ENCODE measurements around the gene CYP8B1. TPM values are rescaled to one million over a fixed set of nuclear protein-coding genes. Genes with fewer than 3 reads are reported as not detected.

CYP8B1 gene
- total RNA-seq, 2 experiments from 2014 or later, result not detected

- peaks cover 28% of the 10 kb centered on the region for H3K27me3 Mint-ChIP-seq (ENCODE audit: low read depth)
- no peak for ATAC-seq
- H3K36me3 Mint-ChIP-seq (ENCODE audit: low read depth), result no peaks in the 10 kb centered on the region
- H3K27ac Mint-ChIP-seq, result no peak overlapping the region
- POLR2A ChIA-PET, result interaction anchor here (0.6 kb wide), 1 partner anchor 111 kb away, joined by 4 read pairs; no protein-coding TSS in a partner anchor
- DNase-seq, result no peak
- CTCF ChIA-PET, result interaction anchor here (0.7 to 3.5 kb wide), 13 partner anchors 10 to 80 kb away, joined by 3 to 39 read pairs (median 6); partner anchors contain the start of gene CCDC13
- peaks cover 13% of the 10 kb centered on the region for H3K4me1 Mint-ChIP-seq (ENCODE audit: low read depth)
- no peaks in the 10 kb centered on the region for H3K9me3 Mint-ChIP-seq (ENCODE audit: insufficient read depth)
- no peak overlapping the region for H3K4me3 Mint-ChIP-seq
Observed at GRCh38 chr3:42829628-42830436, 45.8 kb downstream of the CYP8B1 start.

GRCh38 chr3:42829083-42829627, 46.5 kb downstream of the CYP8B1 start:
- ATAC-seq, result no peak
- no peaks in the 10 kb centered on the region for H3K9me3 Mint-ChIP-seq (ENCODE audit: insufficient read depth)
- no peak for DNase-seq
- ChIA-PET POLR2A (no interaction called here), CTCF (interaction anchor here (0.7 to 1.3 kb wide), 3 partner anchors 45 to 52 kb away, joined by 3 to 5 read pairs (median 4); no protein-coding TSS in a partner anchor)
- H3K27me3 Mint-ChIP-seq (ENCODE audit: low read depth), result peaks cover 28% of the 10 kb centered on the region
- no peak overlapping the region for H3K27ac Mint-ChIP-seq
- peaks cover 13% of the 10 kb centered on the region for H3K4me1 Mint-ChIP-seq (ENCODE audit: low read depth)
- H3K4me3 Mint-ChIP-seq, result no peak overlapping the region
- H3K36me3 Mint-ChIP-seq (ENCODE audit: low read depth), result no peaks in the 10 kb centered on the region

GRCh38 chr3:42827654-42828053, 48.0 kb downstream of the CYP8B1 start:
- peaks cover 28% of the 10 kb centered on the region for H3K27me3 Mint-ChIP-seq (ENCODE audit: low read depth)
- no peaks in the 10 kb centered on the region for H3K36me3 Mint-ChIP-seq (ENCODE audit: low read depth)
- no peaks in the 10 kb centered on the region for H3K9me3 Mint-ChIP-seq (ENCODE audit: insufficient read depth)
- ChIA-PET POLR2A (no interaction called here), CTCF (interaction anchor here (0.6 kb wide), 1 partner anchor 59 kb away, joined by 3 read pairs; no protein-coding TSS in a partner anchor)
- no peak overlapping the region for H3K27ac Mint-ChIP-seq
- ATAC-seq, result no peak
- no peak for DNase-seq
- peaks cover 20% of the 10 kb centered on the region for H3K4me1 Mint-ChIP-seq (ENCODE audit: low read depth)
- no peak overlapping the region for H3K4me3 Mint-ChIP-seq

- peaks cover 20% of the 10 kb centered on the region for H3K4me1 Mint-ChIP-seq (ENCODE audit: low read depth)
- CTCF ChIA-PET, result no interaction called here
- ATAC-seq, result no peak
- H3K9me3 Mint-ChIP-seq (ENCODE audit: insufficient read depth), result no peaks in the 10 kb centered on the region
- H3K4me3 Mint-ChIP-seq, result no peak overlapping the region
- H3K27me3 Mint-ChIP-seq (ENCODE audit: low read depth), result peaks cover 28% of the 10 kb centered on the region
- no peak overlapping the region for H3K27ac Mint-ChIP-seq
- DNase-seq, result no peak
- POLR2A ChIA-PET, result no interaction called here
- H3K36me3 Mint-ChIP-seq (ENCODE audit: low read depth), result no peaks in the 10 kb centered on the region
Observed at GRCh38 chr3:42827023-42827422, 48.7 kb downstream of the CYP8B1 start.

- Mint-ChIP-seq H3K27me3 (ENCODE audit: low read depth) (peaks cover 28% of the 10 kb centered on the region), H3K9me3 (ENCODE audit: insufficient read depth) (no peaks in the 10 kb centered on the region), H3K27ac (no peak overlapping the region), H3K4me3 (no peak overlapping the region), H3K36me3 (ENCODE audit: low read depth) (no peaks in the 10 kb centered on the region), H3K4me1 (ENCODE audit: low read depth) (peaks cover 13% of the 10 kb centered on the region)
- ChIA-PET CTCF (interaction anchor here (0.7 kb wide), 1 partner anchor 1001 kb away, joined by 4 read pairs; no protein-coding TSS in a partner anchor), POLR2A (no interaction called here)
- ATAC-seq (no peak), DNase-seq (no peak)
Observed at GRCh38 chr3:42826141-42826540, 49.5 kb downstream of the CYP8B1 start.

GRCh38 chr3:42823351-42823750, 52.3 kb downstream of the CYP8B1 start:
- no peak overlapping the region for H3K4me3 Mint-ChIP-seq
- DNase-seq, result no peak
- CTCF ChIA-PET, result interaction anchor here (1.4 kb wide), 1 partner anchor 16 kb away, joined by 3 read pairs; no protein-coding TSS in a partner anchor
- ATAC-seq, result no peak
- peaks cover 30% of the 10 kb centered on the region for H3K27me3 Mint-ChIP-seq (ENCODE audit: low read depth)
- no peaks in the 10 kb centered on the region for H3K36me3 Mint-ChIP-seq (ENCODE audit: low read depth)
- peaks cover 7% of the 10 kb centered on the region for H3K4me1 Mint-ChIP-seq (ENCODE audit: low read depth)
- H3K9me3 Mint-ChIP-seq (ENCODE audit: insufficient read depth), result no peaks in the 10 kb centered on the region
- POLR2A ChIA-PET, result no interaction called here
- no peak overlapping the region for H3K27ac Mint-ChIP-seq

GRCh38 chr3:42822828-42823227, 52.9 kb downstream of the CYP8B1 start:
- ATAC-seq (no peak), DNase-seq (no peak)
- Mint-ChIP-seq H3K4me3 (no peak overlapping the region), H3K9me3 (ENCODE audit: insufficient read depth) (no peaks in the 10 kb centered on the region), H3K27ac (no peak overlapping the region), H3K36me3 (ENCODE audit: low read depth) (no peaks in the 10 kb centered on the region), H3K27me3 (ENCODE audit: low read depth) (peaks cover 30% of the 10 kb centered on the region), H3K4me1 (ENCODE audit: low read depth) (peaks cover 7% of the 10 kb centered on the region)
- ChIA-PET POLR2A (no interaction called here), CTCF (interaction anchor here (1.4 kb wide), 1 partner anchor 17 kb away, joined by 3 read pairs; no protein-coding TSS in a partner anchor)

Other genes starting within 250 kb of the CYP8B1 start
- under 1 TPM; 0.18 to 0.34 TPM for gene ZBTB47, start 222.2 kb downstream of the CYP8B1 start, total RNA-seq
- not detected for gene KLHL40, start 190.3 kb downstream of the CYP8B1 start, total RNA-seq
- not detected for gene HHATL, start 173.1 kb downstream of the CYP8B1 start, total RNA-seq
- gene CCDC13, start 102.6 kb downstream of the CYP8B1 start, total RNA-seq, result under 1 TPM in 1 of 2 experiments, not detected in 1; 0.63 TPM
- 10 to 100 TPM; 55.3 to 57.9 TPM for gene HIGD1A, start 71.4 kb downstream of the CYP8B1 start, total RNA-seq
- gene ACKR2, start 66.4 kb downstream of the CYP8B1 start, total RNA-seq, result 1 to 10 TPM; 2.3 to 2.8 TPM
- gene ZNF662, start 30.3 kb upstream of the CYP8B1 start, total RNA-seq, result 1 to 10 TPM; 1.2 to 1.7 TPM
- not detected for gene GASK1A, start 103.4 kb upstream of the CYP8B1 start, total RNA-seq
- 1 to 10 TPM; 8.7 to 9.7 TPM for gene POMGNT2, start 230.2 kb upstream of the CYP8B1 start, total RNA-seq

Data from activated CD8-positive, alpha-beta T cell treated with anti-CD3 and anti-CD28 coated beads, Interleukin-2, amount 10 ng/mL, durations not matched to agents 7 days and 5 days (primary cell).